Bone marrow (tissue), 2 donors: ENCODE measurements around the gene GTF2F2.
"Not testable (repeated sequence)": the region's sequence is repeated elsewhere in the genome, so short reads cannot be mapped to it uniquely, and the experiment has no call there.

Experiments used
- DNase-seq, 2 donors: peaks; one replicate each; lab custom pipeline; 2025; lab: John Stamatoyannopoulos, UW

Gene GTF2F2

GRCh38 chr13:45256254-45256653, 135.9 kb downstream of the GTF2F2 start:
- DNase-seq: no peak

GRCh38 chr13:45257638-45258333, 137.5 kb downstream of the GTF2F2 start:
- DNase-seq: peak in 1 of 2 donors; percentile 46

- DNase-seq: no peak
Observed at GRCh38 chr13:45258334-45258675, 138.0 kb downstream of the GTF2F2 start.

- DNase-seq: no peak
Observed at GRCh38 chr13:45267215-45267614, 146.9 kb downstream of the GTF2F2 start.

GRCh38 chr13:45269204-45269603, 148.9 kb downstream of the GTF2F2 start:
- no peak for DNase-seq

GRCh38 chr13:45276913-45277312, 156.6 kb downstream of the GTF2F2 start:
- DNase-seq: no peak

GRCh38 chr13:45278096-45278645, 157.9 kb downstream of the GTF2F2 start:
- no peak for DNase-seq

- DNase-seq: no peak
Observed at GRCh38 chr13:45280011-45280410, 159.7 kb downstream of the GTF2F2 start.

GRCh38 chr13:45280751-45281634, 160.7 kb downstream of the GTF2F2 start:
- DNase-seq: peak in 1 of 2 donors; percentile 55

GRCh38 chr13:45282994-45283393, 162.7 kb downstream of the GTF2F2 start:
- DNase-seq: no peak

- no peak for DNase-seq
Observed at GRCh38 chr13:45289936-45290563, 169.7 kb downstream of the GTF2F2 start.

- DNase-seq: no peak
Observed at GRCh38 chr13:45292176-45292575, 171.9 kb downstream of the GTF2F2 start.

- DNase-seq: no peak
Observed at GRCh38 chr13:45295536-45295935, 175.2 kb downstream of the GTF2F2 start.

GRCh38 chr13:45296259-45296658, 175.9 kb downstream of the GTF2F2 start:
- DNase-seq: no peak

GRCh38 chr13:45297456-45298205, 177.3 kb downstream of the GTF2F2 start:
- DNase-seq: no peak

- no peak for DNase-seq
Observed at GRCh38 chr13:45298206-45298505, 177.8 kb downstream of the GTF2F2 start.

- DNase-seq: not testable (repeated sequence)
Observed at GRCh38 chr13:45298550-45298949, 178.2 kb downstream of the GTF2F2 start.

GRCh38 chr13:45299194-45299593, 178.9 kb downstream of the GTF2F2 start:
- no peak for DNase-seq

- DNase-seq: no peak
Observed at GRCh38 chr13:45300190-45300985, 180.1 kb downstream of the GTF2F2 start.

GRCh38 chr13:45301263-45301662, 181.0 kb downstream of the GTF2F2 start:
- no peak for DNase-seq

GRCh38 chr13:45302507-45302906, 182.2 kb downstream of the GTF2F2 start:
- DNase-seq: no peak
